D721Med (cell line): ENCODE data around the gene ZC3H18.

Source experiments
- DNase-seq: peaks from one replicate; pipeline ENCODE4 v3.0.0; 2011; ENCODE audit warnings: low spot score; ENCODE audit not compliant: insufficient read length
- FAIRE-seq: peaks from 2 replicates; lab custom pipeline; 2011; peaks lifted over from hg19 to GRCh38; lab: Jason Lieb, UNC
- TF ChIP-seq, protein P1 (sequence below): IDR thresholded peaks from 2 replicates; pipeline ENCODE4 v1.5.1; 2012; ENCODE audit warnings: mild to moderate bottlenecking, control low read depth; ENCODE audit not compliant: insufficient read depth; ENCODE audit errors: missing control alignments

The ZC3H18 gene

DNA sequence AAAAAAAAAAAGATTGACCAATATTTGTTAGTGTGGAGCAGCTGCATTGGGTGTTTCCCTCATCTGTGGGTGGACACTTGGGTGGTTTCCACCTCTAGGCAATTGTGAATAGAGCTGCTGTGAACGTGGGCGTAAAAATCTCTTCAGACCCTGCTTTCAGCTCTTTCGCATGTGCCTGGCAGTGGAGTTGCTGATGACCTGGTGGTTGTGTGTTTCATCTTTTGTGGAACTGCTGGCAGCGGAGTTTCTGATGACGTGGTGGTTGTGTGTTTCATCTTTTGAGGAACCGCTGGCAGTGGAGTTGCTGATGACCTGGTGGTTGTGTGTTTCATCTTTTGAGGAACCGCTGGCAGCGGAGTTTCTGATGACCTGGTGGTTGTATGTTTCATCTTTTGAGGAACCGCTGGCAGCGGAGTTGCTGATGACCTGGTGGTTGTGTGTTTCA lies 21.4 kb downstream of the ZC3H18 start:
- no peak for DNase-seq
- TF ChIP-seq, protein P1, sequence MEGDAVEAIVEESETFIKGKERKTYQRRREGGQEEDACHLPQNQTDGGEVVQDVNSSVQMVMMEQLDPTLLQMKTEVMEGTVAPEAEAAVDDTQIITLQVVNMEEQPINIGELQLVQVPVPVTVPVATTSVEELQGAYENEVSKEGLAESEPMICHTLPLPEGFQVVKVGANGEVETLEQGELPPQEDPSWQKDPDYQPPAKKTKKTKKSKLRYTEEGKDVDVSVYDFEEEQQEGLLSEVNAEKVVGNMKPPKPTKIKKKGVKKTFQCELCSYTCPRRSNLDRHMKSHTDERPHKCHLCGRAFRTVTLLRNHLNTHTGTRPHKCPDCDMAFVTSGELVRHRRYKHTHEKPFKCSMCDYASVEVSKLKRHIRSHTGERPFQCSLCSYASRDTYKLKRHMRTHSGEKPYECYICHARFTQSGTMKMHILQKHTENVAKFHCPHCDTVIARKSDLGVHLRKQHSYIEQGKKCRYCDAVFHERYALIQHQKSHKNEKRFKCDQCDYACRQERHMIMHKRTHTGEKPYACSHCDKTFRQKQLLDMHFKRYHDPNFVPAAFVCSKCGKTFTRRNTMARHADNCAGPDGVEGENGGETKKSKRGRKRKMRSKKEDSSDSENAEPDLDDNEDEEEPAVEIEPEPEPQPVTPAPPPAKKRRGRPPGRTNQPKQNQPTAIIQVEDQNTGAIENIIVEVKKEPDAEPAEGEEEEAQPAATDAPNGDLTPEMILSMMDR, result no peak
- no peak for FAIRE-seq

DNA sequence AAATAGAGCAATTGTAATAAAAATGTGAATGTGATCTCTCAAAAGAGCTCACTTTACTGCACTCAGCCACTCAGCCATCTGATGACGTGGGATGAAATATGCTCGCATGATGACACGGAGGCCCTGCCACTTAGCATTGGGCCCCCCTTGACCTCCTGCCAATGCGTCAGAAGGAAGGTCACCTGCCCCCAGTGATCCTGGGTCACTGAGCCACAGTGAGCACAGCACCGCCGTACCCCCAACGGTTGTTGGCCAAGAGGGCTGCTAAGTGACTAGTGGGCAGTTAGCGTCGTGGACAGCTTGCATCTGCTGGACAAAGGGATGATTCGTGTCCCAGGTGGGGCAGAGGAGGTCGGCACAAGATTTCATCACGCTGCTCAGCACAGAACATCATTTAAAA lies 22.9 kb downstream of the ZC3H18 start:
- TF ChIP-seq, protein P1, result no peak
- no peak for FAIRE-seq
- DNase-seq, result no peak

DNA sequence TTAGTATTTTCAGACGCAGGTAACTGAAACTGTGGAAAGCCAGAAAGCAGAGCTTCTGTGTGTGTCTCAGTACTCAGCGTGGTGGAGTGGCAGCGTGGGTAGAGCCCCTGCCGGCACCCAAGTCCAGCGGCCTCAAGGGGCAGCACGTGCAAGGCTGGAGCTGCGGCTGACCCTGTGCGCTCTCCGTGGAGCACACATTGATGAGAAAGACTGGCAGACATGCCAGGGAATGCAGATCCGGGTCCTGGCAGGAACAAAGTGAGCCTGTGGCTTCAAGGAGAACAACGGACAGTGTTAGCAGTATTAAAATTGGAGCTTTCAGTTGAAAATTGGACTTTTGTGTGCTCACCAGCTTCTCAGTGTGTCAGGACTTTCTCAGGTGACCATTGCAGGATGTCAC lies 23.3 kb downstream of the ZC3H18 start:
- FAIRE-seq, result no peak
- TF ChIP-seq, protein P1, result no peak
- DNase-seq, result no peak

DNA sequence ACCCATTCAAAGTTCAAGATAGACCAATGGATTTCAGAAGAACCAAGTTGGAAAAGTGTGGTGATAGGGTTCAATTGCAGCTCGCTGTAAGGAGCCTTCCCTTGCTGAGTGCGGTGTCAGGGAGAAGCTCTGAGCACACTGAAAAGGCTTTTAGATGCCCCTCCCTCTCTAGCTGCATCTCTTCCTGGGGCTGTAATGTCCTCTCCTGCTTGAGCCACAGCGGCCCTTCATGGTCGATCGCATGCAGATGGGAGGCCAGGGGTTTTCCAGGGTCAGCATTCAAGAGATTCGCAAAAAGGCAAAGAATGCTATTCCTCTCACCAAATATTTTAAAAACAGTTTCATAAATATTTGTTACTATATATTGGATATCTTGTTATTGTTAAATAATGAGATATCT lies 23.7 kb downstream of the ZC3H18 start:
- FAIRE-seq (no peak), DNase-seq (no peak)
- TF ChIP-seq, protein P1, result no peak

DNA sequence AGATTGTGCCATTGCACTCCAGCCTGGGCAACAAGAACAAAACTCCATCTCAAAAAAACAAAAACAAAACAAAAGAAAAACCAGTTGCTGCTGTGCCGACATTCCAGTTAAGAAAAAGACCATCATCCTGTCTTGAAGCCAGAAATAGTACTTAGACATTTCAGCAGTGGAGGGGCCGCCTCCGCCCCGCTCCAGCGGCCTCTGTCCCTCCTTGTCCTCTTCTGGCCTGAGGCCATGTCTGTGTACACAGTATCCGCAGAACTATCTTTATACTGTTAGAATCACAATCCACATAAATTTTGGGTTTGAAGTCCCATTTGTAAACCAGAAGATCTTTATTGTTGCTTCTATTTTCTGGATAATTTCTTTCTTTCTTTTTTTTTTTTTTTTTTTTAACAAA lies 24.9 kb downstream of the ZC3H18 start:
- FAIRE-seq (no peak), DNase-seq (no peak)
- TF ChIP-seq, protein P1, result no peak

DNA sequence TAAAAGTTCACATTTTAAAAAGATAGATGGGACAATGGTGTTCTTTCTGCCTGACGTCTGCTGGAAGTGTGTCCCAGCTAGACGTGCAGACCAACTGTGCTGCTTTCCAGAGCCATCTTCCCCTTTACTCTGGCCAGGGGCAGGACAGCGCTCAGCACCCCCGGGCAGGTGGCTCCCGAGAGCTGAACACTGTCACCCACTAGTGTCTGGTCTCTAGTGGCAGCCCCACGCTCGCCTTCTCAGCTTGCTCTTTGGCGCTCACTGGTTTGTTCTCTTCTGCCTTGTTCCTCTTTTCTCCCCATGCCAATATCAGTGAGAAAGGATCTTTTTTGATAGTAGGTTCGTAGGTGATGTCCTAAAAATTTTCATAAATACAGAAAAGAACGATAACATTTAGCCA lies 25.7 kb downstream of the ZC3H18 start:
- FAIRE-seq (no peak), DNase-seq (no peak)
- TF ChIP-seq, protein P1, result no peak

DNA sequence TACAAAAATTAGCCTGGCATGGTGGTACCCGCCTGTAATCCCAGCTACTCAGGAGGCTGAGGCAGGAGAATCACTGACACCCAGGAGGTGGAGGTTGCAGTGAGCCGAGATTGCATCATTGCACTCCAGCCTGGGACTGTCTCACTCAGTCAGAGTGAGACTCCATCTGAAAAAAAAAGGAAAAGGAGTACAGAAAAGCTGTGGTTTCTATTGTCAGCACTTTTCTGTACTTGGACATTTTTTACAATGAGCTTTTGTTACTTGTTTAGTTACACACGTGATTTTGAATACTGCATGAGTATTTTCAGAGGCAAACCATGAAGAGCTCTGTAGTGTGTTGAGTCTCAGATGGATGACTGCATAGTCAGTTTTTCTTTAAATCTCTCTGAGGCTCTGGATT lies 26.3 kb downstream of the ZC3H18 start:
- DNase-seq, result no peak
- no peak for FAIRE-seq
- TF ChIP-seq, protein P1, result no peak
